Esophagus squamous epithelium (tissue), 4 donors: Measurements from ENCODE around the gene BRD1.

Source experiments
- CTCF ChIP-seq, 6 experiments: fragments of 450-650 bp in 4 of 6; fragments of 200-600 bp in 2 of 6; sonication (generic) in 2 of 6; IDR thresholded peaks; one replicate each; pipeline ENCODE4 v1.5.1; 2016 to 2019; ENCODE audit warnings: antibody characterized with exemption in 6 of 6, mild to moderate bottlenecking in 4 of 6, moderate library complexity in 4 of 6
- POLR2A ChIP-seq, 4 donors: fragments of 450-650 bp; IDR thresholded peaks; one replicate each; pipeline ENCODE4 v1.6.1; 2017; ENCODE audit warnings: antibody characterized with exemption in 4 of 4, mild to moderate bottlenecking in 4 of 4, moderate library complexity in 3 of 4

DNA sequence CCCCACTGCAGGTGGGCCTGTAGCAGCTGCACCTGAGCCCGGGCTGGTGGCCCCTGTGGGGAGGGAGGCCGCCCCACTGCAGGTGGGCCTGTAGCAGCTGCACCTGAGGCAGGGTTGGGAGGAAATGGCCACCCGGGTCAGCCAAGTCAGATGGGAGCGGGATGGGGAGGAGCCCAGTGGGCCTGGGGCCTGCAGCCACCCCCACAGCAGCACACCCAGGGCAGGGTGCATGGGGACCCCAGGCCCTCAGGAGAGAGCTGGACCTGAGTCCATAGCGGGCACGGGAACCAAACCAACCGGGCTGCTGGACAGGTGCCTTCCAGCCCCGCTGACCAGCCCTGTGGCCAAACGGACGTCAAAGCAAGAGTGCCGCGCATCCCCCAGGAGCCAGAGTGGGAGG, 61.7 kb downstream of the BRD1 start:
- no peak for TF ChIP-seq CTCF (IDR thresholded peaks at IDR 0.05)
- TF ChIP-seq POLR2A (IDR thresholded peaks at IDR 0.05), result no peak
